GM19463 (cell line): ENCODE measurements around the gene BCCIP.

ENCODE experiments used
- ATAC-seq: cut with Tn5 transposase; IDR thresholded peaks from one replicate; pipeline ENCODE4 v1.9.1; 2021; ENCODE audit warnings: mild to moderate bottlenecking, moderate library complexity; ENCODE audit not compliant: unreplicated experiment

The BCCIP gene

GRCh38 chr10:125822878-125823662 lies at the start of gene BCCIP, which contains the start of gene UROS:
Gene BCCIP (plus strand): TSS chr10:125823546. CDS start chr10:125823558, 12 bp downstream.
Gene UROS (minus strand): TSS chr10:125823258. CDS start chr10:125816499, 6,759 bp downstream.
- ATAC-seq, result peak; percentile 68

- ATAC-seq, result no peak
Measured at GRCh38 chr10:125773687-125774543, 49.4 kb upstream of the BCCIP start.

DNA sequence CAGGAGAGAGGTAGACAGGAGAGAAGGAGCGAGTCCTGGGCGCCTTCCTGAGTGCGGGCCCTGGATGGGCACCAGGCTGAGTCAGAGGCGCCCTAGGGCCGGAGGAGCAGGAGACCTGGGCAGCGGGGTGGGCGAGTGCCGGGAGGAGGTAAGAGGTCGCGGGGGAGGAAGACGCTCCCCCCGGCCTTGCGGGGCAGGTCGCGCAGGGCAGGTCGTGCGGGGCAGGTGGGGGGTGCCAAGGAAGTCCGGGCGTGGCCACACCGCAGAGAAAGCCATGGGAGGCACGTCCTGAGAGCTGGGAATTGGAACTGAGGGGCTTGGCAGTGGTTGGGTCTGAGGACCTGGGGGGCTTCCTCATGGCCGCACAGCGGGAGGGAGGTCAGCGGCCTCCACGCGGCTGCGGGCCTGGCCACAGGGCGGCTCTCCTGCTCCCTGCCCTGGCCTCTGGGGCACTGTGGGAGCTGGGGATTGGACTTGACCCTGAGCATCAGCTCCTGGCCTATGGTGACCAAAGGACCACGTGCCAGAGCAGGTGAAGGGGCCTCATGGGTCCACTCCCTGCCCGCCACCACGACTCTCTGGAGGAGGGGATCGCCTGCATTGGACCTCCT lies 48.7 kb upstream of the BCCIP start:
- ATAC-seq, result no peak

DNA sequence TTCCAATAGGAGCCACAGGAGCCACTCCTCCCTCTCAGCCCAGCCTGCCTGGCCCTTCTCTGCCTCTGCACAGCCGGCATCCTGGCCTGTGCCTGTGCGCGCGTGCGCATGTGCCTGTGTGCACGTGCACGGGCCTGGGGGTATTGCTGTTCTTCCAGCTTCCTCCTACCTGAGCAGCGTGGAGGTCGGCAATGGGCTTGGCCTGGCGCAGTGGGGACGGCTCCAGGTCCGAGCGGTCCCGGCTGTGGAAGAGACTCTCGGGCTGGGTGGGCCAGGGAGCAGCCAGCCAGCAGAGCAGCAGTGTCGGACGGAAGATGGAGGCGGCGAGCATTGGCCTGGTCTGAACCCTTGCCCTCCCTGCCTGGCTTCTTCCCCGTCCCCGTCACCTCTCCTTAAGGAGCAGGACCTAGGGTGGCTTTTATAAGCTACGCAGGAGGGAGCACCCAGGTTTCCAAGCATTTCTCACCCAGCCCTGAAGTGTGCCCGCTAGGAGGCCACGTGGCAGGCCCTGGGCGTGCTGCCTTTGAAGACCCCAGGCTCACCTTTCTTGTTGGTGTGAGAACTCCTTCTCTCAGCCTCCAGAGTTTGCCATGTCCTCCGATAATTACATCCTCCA lies 47.7 kb upstream of the BCCIP start, which contains the start of gene MMP21:
Gene MMP21 (minus strand): TSS at position 331 of the 616 bp plus-strand sequence. CDS start 0 bp downstream, at position 331.
- ATAC-seq, result no peak

DNA sequence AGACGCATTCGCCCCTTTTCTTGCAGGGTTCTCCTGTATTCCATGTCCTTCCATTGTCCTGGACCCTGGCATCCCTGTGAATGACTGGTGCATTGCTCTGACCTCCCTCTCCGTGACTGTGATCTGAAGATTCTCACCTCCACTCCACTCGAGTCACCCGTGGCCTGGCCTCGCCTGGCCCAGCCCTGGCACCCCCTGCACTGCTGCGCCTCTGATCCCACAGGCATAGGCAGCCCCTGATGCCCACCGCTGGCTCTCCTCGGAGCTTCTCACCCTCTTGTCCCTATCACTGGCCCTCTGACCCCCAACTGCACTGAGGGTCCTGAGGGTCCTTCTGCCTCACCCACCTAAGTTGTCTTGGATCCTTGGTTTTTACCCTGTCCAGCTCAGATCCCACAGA lies 45.5 kb upstream of the BCCIP start:
- no peak for ATAC-seq

DNA sequence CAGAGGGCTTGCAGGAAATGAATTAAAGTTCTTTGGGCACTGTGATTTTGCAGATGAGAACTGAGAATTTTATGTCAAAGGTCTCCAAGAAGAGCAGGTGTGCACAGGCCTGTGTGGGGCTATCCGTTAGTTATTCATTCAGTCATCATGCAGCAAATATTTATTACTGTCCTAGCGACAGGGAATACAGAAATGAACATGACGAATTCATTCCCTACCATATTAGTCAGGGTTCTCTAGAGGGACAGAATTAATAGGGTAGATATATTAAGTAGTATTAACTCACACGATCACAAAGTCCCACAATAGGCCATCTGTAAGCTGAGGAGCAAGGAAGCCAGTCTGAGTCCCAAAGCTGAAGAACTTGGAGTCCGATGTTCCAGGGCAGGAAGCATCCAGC lies 44.8 kb upstream of the BCCIP start:
- ATAC-seq, result no peak

DNA sequence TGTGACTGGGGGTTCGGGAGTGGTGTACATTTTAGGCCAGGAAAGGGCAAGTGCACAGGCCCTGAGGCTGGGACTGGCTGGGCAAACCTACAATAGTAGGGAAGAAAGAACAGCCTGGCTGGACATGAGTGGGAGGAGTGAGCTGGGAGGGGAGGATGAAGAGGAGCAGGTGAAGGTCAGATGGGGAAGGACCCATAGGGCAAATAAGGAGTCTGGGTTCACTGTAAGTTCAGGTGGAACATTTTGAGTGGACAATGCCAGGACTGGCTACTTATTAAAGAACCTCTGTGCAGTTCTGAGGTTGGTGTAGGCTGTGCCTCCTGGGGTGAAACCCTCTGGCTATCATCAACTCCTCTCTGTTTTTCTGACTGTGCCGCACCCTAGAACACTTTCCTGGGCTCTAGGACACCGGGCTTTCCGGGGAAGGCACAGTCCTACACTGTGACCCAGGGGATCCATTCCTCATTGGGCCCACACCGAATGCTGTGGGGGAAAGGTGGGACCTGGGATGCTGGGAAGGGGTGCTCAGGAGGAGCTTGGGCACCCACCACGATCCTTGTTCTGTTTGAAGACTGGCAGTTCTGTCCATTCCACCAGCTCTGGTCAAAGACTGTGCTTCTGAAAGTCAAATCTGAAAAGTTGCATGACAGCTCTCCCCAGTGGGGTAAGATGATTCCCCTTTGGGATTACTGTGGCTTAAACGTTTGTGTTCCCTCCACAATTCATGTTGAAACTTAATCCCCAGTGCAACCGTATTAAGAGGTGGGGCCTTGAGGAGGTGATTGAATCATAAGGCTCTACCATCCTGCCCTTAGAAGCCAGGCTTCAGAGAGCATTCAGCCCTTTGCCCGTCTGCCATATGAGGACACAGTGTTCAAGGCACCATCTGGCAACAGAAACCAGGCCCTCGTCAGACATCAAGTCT lies 43.7 kb upstream of the BCCIP start:
- no peak for ATAC-seq

DNA sequence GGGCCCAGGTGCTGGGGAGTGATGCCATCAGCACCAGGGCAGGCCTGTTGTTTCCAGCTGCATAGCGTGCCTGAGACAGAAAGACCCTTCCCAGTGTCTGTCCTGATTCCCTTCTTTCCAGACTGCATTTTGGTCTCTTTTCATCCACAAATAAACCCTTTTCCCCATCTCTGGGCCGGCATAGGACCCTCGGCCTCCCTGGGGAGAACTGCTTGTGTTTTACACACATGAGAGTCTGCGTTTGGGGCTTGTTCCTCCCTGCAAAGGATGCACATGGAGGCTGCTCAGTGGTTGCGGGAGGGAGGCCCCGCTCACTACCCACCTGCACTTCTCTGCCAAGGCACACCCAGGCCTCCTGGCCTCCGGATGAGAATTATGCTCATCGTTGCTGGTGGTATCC lies 42.0 kb upstream of the BCCIP start:
- ATAC-seq, result no peak

GRCh38 chr10:125782054-125782453 lies 41.3 kb upstream of the BCCIP start:
- no peak for ATAC-seq

GRCh38 chr10:125782616-125783015 lies 40.7 kb upstream of the BCCIP start:
- no peak for ATAC-seq

DNA sequence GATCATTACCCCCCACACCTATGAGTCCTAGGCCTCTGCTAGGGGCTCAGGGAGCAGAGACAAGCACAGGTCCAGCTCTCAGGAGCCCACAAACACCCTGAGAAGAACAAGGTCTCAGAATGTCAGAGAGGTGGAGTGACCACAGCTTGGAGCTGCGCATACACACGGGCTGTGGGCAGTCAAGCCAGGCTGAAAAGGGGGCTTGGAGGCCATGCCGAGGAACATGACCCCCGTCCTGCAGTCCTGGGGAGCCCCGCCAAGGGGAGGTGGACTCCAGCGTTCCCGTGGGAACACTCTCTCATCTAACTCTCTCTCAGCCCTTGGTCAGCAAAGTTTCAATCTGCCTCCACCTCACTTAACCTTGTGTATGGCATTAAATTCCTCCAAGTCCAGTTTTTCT lies 39.9 kb upstream of the BCCIP start:
- ATAC-seq, result no peak

DNA sequence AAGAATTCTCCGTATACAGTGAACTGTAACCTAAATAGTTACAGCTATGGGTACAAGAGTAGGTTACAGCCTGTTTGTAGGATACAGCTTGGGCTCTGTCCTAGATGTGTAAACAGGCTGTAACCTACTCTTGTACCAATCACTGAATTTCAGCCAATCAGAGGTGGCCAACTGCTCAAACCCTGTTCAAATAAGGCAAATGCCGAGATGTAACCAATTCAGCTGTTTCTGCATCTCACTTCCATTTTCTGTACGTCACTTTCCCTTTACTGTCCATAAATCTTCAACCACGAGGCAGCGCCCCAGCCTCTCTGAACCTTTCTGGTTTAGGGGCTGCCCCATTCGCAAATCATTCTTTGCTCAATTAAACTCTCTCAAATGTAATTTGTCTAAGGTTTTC lies 39.4 kb upstream of the BCCIP start:
- ATAC-seq, result peak; percentile 79

DNA sequence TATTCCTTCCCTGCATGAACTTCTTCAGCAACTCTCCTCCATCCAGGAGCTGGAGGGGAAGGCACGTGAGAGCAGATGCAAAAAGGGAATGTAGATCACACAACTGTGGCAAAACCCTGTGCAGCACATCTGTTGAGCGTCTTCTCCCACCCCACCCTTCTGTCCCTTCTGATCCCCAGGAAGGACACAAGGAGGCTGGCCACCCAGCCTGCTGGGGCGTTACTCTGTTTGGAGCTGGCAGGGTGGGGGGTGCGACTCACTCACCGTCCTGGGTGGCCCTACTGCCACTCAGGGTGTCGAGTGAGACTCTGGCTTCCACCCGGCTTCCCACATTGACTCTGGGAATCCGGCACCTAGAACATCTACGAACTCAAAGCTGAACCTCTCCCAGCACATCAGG lies 37.6 kb upstream of the BCCIP start:
- ATAC-seq, result no peak

- ATAC-seq, result no peak
Measured at GRCh38 chr10:125788156-125789034, 35.0 kb upstream of the BCCIP start.

GRCh38 chr10:125792342-125793300 lies 30.7 kb upstream of the BCCIP start:
- ATAC-seq, result no peak

DNA sequence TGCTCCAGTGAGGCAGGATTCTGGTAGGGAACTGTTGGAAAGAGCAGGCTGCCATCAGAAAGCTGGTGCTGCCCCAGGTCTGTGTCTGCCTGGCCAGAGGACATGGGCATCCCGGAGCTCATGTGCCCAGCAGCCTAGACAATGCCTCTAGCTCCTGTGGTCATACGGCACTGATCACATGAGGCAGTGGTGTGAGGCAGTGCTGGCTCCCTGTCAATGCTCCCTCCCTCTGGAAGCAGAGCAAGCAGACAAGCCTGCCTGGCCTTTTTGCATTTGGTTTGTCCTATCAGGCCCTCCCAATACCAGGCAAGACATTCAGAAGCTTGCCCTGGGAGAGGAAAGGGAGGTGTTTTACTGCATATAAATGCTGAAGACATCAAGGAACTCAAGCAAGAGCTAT lies 28.2 kb upstream of the BCCIP start:
- no peak for ATAC-seq

DNA sequence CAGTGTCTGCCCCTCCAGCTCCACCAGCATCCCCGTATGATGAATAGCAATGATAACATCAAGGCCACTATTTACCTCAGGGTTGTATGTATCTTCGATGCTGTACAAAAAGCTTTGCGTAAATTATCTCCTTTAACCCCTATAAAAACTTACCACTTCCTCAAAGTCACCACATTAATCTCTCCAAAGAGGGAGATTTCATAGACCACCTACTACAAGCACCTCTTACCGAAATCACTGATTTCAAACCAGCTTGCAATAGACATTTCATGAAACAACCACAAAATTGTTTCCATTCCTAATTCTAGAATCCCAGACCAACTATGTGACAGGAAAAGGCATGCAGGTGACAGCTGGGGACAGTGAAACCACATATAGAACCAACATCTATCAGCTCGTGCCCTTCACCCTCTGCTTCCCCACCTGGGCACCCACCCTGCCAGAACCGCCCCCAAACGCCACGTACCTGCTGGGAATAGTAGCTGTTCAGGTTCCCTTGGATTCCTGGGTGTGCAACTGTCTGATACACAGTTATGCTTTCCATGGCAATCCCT lies 27.6 kb upstream of the BCCIP start:
- ATAC-seq, result no peak
